ENCODE results near the gene CCDC187. TPM values are rescaled to one million over a fixed set of nuclear protein-coding genes. Genes with fewer than 3 reads are reported as not detected.

The CCDC187 gene
- total and polyA plus RNA-seq, 10 donors: 0.03 to 0.20 (median 0.11) TPM; not detected in 2

GRCh38 chr9:136251264-136252115, 52.4 kb downstream of the CCDC187 start:
- H3K4me1 ChIP-seq: peaks cover 0 to 20% (median 7%) of the 10 kb centered on the region in 6 donors
- no peaks in the 10 kb centered on the region for H3K9me3 ChIP-seq
- H3K27me3 ChIP-seq (replicated peaks in 1 of 7): peaks cover 0 to 8% (median 0%) of the 10 kb centered on the region in 7 donors
- H3K4me3 ChIP-seq: no peak overlapping the region
- WGBS, 5 donors: 72 to 87% (median 81%) methylated on average over 27 to 50 of the region's 50 CpGs
- intact Hi-C loops (cut with DNase I; ENCODE audit: low total_unique reads): no loop called here
- no peak for DNase-seq
- no peak for TF ChIP-seq POLR2A (IDR thresholded peaks at IDR 0.05)
- no peak for TF ChIP-seq CTCF (IDR thresholded peaks at IDR 0.05 in 8 of 11, conservative IDR thresholded peaks at IDR 0.05 in 3 of 11)
- TF ChIP-seq POLR2AphosphoS5 (IDR thresholded peaks at IDR 0.05): no peak
- H3K36me3 ChIP-seq: no peaks in the 10 kb centered on the region
- no peak overlapping the region for H3K27ac ChIP-seq

GRCh38 chr9:136250676-136251075, 53.2 kb downstream of the CCDC187 start:
- TF ChIP-seq CTCF (IDR thresholded peaks at IDR 0.05 in 8 of 11, conservative IDR thresholded peaks at IDR 0.05 in 3 of 11) (no peak), POLR2AphosphoS5 (IDR thresholded peaks at IDR 0.05) (no peak), POLR2A (IDR thresholded peaks at IDR 0.05) (no peak)
- Histone ChIP-seq H3K27ac (no peak overlapping the region), H3K9me3 (no peaks in the 10 kb centered on the region), H3K4me1 (peaks cover 0 to 26% (median 12%) of the 10 kb centered on the region in 6 donors), H3K36me3 (no peaks in the 10 kb centered on the region), H3K4me3 (no peak overlapping the region), H3K27me3 (replicated peaks in 1 of 7) (peaks cover 0 to 8% (median 0%) of the 10 kb centered on the region in 7 donors)
- intact Hi-C loops (cut with DNase I; ENCODE audit: low total_unique reads): no loop called here
- DNase-seq: no peak
- 65 to 80% (median 68%) methylated on average over 2 to 10 of the region's 10 CpGs for WGBS, 5 donors

- no peak for DNase-seq
- intact Hi-C loops (cut with DNase I; ENCODE audit: low total_unique reads): no loop called here
- no peak for TF ChIP-seq POLR2A (IDR thresholded peaks at IDR 0.05)
- no peak for TF ChIP-seq POLR2AphosphoS5 (IDR thresholded peaks at IDR 0.05)
- no peak for TF ChIP-seq CTCF (IDR thresholded peaks at IDR 0.05 in 8 of 11, conservative IDR thresholded peaks at IDR 0.05 in 3 of 11)
- Histone ChIP-seq H3K27me3 (replicated peaks in 1 of 7) (peaks cover 0 to 8% (median 0%) of the 10 kb centered on the region in 7 donors), H3K36me3 (no peaks in the 10 kb centered on the region), H3K4me3 (no peak overlapping the region), H3K4me1 (peaks cover 0 to 24% (median 12%) of the 10 kb centered on the region in 6 donors), H3K27ac (no peak overlapping the region), H3K9me3 (no peaks in the 10 kb centered on the region)
- WGBS, 5 donors: 75 to 84% (median 79%) methylated on average over 27 to 30 of the region's 30 CpGs
Measured at GRCh38 chr9:136249877-136250559, 53.9 kb downstream of the CCDC187 start.

Data from spleen (tissue), 11 donors.